K562 (cell line): ENCODE measurements around the gene OR2B2. TPM values are rescaled to one million over a fixed set of nuclear protein-coding genes. Genes with fewer than 3 reads are reported as not detected.

ENCODE experiments used
- CTBP1 ChIP-seq: fragments of 450-650 bp; IDR thresholded peaks from 2 replicates; pipeline ENCODE4 v1.6.1; 2016; ENCODE audit warnings: borderline replicate concordance
- HOXB6 ChIP-seq: fragments of 250-450 bp; sonication (Bioruptor Pico); IDR thresholded peaks from 2 replicates; pipeline ENCODE4 v1.5.1; 2022; ENCODE audit warnings: mild to moderate bottlenecking, borderline replicate concordance
- MGA ChIP-seq: fragments of 450-650 bp; IDR thresholded peaks from 2 replicates; pipeline ENCODE4 v1.6.1; 2016; ENCODE audit warnings: mild to moderate bottlenecking, moderate library complexity
- MTA1 ChIP-seq: fragments of 450-650 bp; IDR thresholded peaks from 2 replicates; pipeline ENCODE4 v1.6.1; 2017; ENCODE audit warnings: borderline replicate concordance
- POLR2A ChIP-seq: fragments of 450-650 bp; conservative IDR thresholded peaks from 2 replicates; pipeline ENCODE4 v1.6.1; 2016
- PREB ChIP-seq: sonication (generic); formaldehyde crosslinking; IDR thresholded peaks from 2 replicates; pipeline ENCODE4 v1.8.1; 2023; ENCODE audit warnings: mild to moderate bottlenecking, missing genetic modification reagents
- RBM25 ChIP-seq: fragments of 200-400 bp; formaldehyde crosslinking; IDR thresholded peaks from 2 replicates; pipeline ENCODE4 v1.6.1; 2018; ENCODE audit warnings: low read length, low read depth, moderate library complexity; ENCODE audit not compliant: severe bottlenecking
- SETDB1 ChIP-seq: IDR thresholded peaks from one replicate; pipeline ENCODE4 v1.6.1; 2012; ENCODE audit warnings: low read length, control low read depth, inconsistent platforms
- SNRNP70 ChIP-seq: fragments of 200-400 bp; formaldehyde crosslinking; optimal IDR thresholded peaks from 2 replicates; pipeline ENCODE3; 2017; ENCODE audit warnings: low read depth, low read length
- TOE1 ChIP-seq, 2 experiments: fragments of 450-650 bp in 1 of 2; sonication (generic) in 1 of 2; formaldehyde crosslinking in 1 of 2; IDR thresholded peaks; 2 replicates each; pipeline versions ENCODE4 v1.7.1 to v1.8.0; 2016 to 2022; ENCODE audit warnings: borderline replicate concordance in 2 of 2, mild to moderate bottlenecking in 2 of 2, antibody characterized with exemption in 1 of 2, inconsistent platforms in 1 of 2, low read depth in 1 of 2, missing genetic modification reagents in 1 of 2, moderate library complexity in 1 of 2
- ZNF124 ChIP-seq: sonication (generic); formaldehyde crosslinking; IDR thresholded peaks from 2 replicates; pipeline ENCODE4 v1.8.1; 2022; ENCODE audit warnings: missing genetic modification reagents
- polyA plus RNA-seq, 8 experiments: library from polyadenylated mRNA; depleted of rRNA in 4 of 8; stranded (reverse) in 5 of 8; unstranded in 3 of 8; fragments of >200 nt; fragmentation: Nextera tagmentation in 2 of 8; fragmentation: Illumina TruSeq in 1 of 8; extraction: Ambion mirVana in 2 of 8; extraction: Trizol in 1 of 8; gene quantifications; 2 replicates each; pipeline versions ENCODE4 v1.2.1 to v1.2.3, GENCODE V29; 2011 to 2014; ENCODE audit warnings: inconsistent platforms in 1 of 8, missing spikeins in 1 of 8
- total RNA-seq, 7 experiments: library from RNA; depleted of rRNA in 6 of 7; stranded (reverse); fragments of >200 nt in 6 of 7; fragmentation: Illumina TruSeq in 2 of 7; extraction: Trizol in 2 of 7; gene quantifications; 2 replicates each; pipeline versions ENCODE4 v1.2.1 to v1.2.3, GENCODE V29; 2011 to 2021; ENCODE audit warnings: low replicate concordance in 1 of 7

Gene OR2B2
- total and polyA plus RNA-seq, 9 of the 15 experiments (the other 6 are each of a cell fraction or from before 2014, with no cell fraction given) = 0.24 TPM; not detected in 8

- no peak for TF ChIP-seq ZNF124
- TF ChIP-seq SNRNP70 = no peak
- peak; percentile 67; the same call in 1 of the 2 replicates for TF ChIP-seq MGA
- peak; percentile 71 for TF ChIP-seq RBM25
- TF ChIP-seq HOXB6 = no peak
- peak; percentile 44 for TF ChIP-seq CTBP1
- TF ChIP-seq PREB (CRISPR knock-in tag) = 0 out of 2 replicates have a peak, but pooled peaks have one; percentile 9
- TF ChIP-seq MTA1 = peak; percentile 67; the same call in 1 of the 2 replicates
- peak; percentile 57; the same call in 1 of the 2 replicates for TF ChIP-seq TOE1 (IDR thresholded peaks at IDR 0.05; ENCODE audit: borderline replicate concordance)
- peak; percentile 79 for TF ChIP-seq TOE1 (CRISPR knock-in tag; IDR thresholded peaks at IDR 0.05; ENCODE audit: borderline replicate concordance, low read depth)
- no peak; the same call in 1 of the 2 replicates for TF ChIP-seq POLR2A
- TF ChIP-seq SETDB1 = no peak
These were observed 18.1 kb downstream of the OR2B2 start (continued) for GRCh38 chr6:27893836-27894807.
